Lung (tissue), 12 donors: ENCODE results near the gene KCNE1. TPM values are rescaled to one million over a fixed set of nuclear protein-coding genes. Genes with fewer than 3 reads are reported as not detected.

Source experiments
- ATAC-seq: fragments of 200-7000 bp; cut with Tn5 transposase; one replicate; pipeline ENCODE4 v1.9.1; 2020; ENCODE audit warnings: moderate number of reproducible peaks; ENCODE audit not compliant: insufficient read depth, low FRiP score
- DNase-seq, 3 donors: peaks; one replicate each; pipeline ENCODE4 v3.0.0-alpha.2; 2013 to 2017
- H3K27ac ChIP-seq, 2 donors: one replicate each; pipeline ENCODE4 v1.5.1; 2013; ENCODE audit warnings: mild to moderate bottlenecking in 2 of 2, moderate library complexity in 2 of 2, control low read depth in 1 of 2, inconsistent platforms in 1 of 2, low read depth in 1 of 2, low read length in 1 of 2
- H3K27me3 ChIP-seq, 3 donors: one replicate each; pipeline ENCODE4 v1.5.1; 2013; ENCODE audit warnings: low read length in 2 of 3; ENCODE audit not compliant: control insufficient read depth in 3 of 3, insufficient read depth in 3 of 3
- H3K36me3 ChIP-seq, 4 donors: one replicate each; pipeline ENCODE4 v1.5.1; 2013; ENCODE audit warnings: low read length in 4 of 4, mild to moderate bottlenecking in 1 of 4, moderate library complexity in 1 of 4; ENCODE audit not compliant: control insufficient read depth in 4 of 4, insufficient read depth in 4 of 4
- H3K4me1 ChIP-seq, 5 donors: one replicate each; pipeline ENCODE4 v1.5.1; 2013; ENCODE audit warnings: low read length in 5 of 5, mild to moderate bottlenecking in 2 of 5, moderate library complexity in 1 of 5; ENCODE audit not compliant: control insufficient read depth in 5 of 5, insufficient read depth in 5 of 5
- H3K4me3 ChIP-seq: one replicate; pipeline ENCODE4 v1.5.1; 2013; ENCODE audit warnings: mild to moderate bottlenecking, control low read depth, moderate library complexity
- H3K9ac ChIP-seq, 2 donors: one replicate each; pipeline ENCODE4 v1.5.1; 2013; ENCODE audit warnings: low read length in 2 of 2, control low read depth in 1 of 2; ENCODE audit not compliant: insufficient read depth in 1 of 2
- H3K9me3 ChIP-seq, 4 donors: one replicate each; pipeline ENCODE4 v1.5.1; 2013; ENCODE audit warnings: low read length in 3 of 4, mild to moderate bottlenecking in 1 of 4, moderate library complexity in 1 of 4; ENCODE audit not compliant: control insufficient read depth in 4 of 4, insufficient read depth in 3 of 4
- CTCF ChIP-seq: IDR thresholded peaks from 2 replicates; pipeline ENCODE4 v1.5.1; 2012; ENCODE audit warnings: mild to moderate bottlenecking; ENCODE audit errors: control extremely low read depth, extremely low read depth
- WGBS, 2 donors: extraction: QIAGEN DNeasy Blood & Tissue Kit; methylation state at CpG; one replicate each; pipeline ENCODE4 v1.1.7; 2013; 5-methylcytosine and 5-hydroxymethylcytosine counted together
- polyA plus RNA-seq, 2 donors: library from polyadenylated mRNA; stranded (reverse); fragments of 200-250 nt; gene quantifications; one replicate each; pipeline ENCODE4 v1.2.1, GENCODE V29; 2013
- total RNA-seq, 2 donors: library from RNA; depleted of rRNA in 1 of 2; stranded (reverse); fragments of >200 nt in 1 of 2; gene quantifications; one replicate each; pipeline ENCODE4 v1.2.1, GENCODE V29; 2014 to 2021
- donor health status: control.
- donor health status: control.
- donor health status: Bipolar disorder and iron deficiency.
- donor health status: healthy.
- donor health status: DM: yes; HTN: yes; CAD: no.

KCNE1 gene
- total and polyA plus RNA-seq, 4 donors, result 5.0 to 29.5 (median 14.9) TPM

GRCh38 chr21:34545079-34545884, 33.3 kb upstream of the KCNE1 start:
- Histone ChIP-seq H3K27ac (peak overlapping the region; percentile 37 to 91), H3K36me3 (no peaks in the 10 kb centered on the region), H3K9ac (no peak overlapping the region), H3K27me3 (no peaks in the 10 kb centered on the region), H3K4me3 (no peak overlapping the region), H3K4me1 (peaks cover 0 to 9% (median 4%) of the 10 kb centered on the region in 5 donors), H3K9me3 (peaks cover 0 to 6% (median 0%) of the 10 kb centered on the region in 4 donors)
- TF ChIP-seq CTCF, result no peak
- ATAC-seq, result peak; percentile 76
- WGBS, 2 donors, result 26 to 36% methylated on average over 10 of the region's 10 CpGs
- peak; percentile 28 to 53 (median 47) for DNase-seq

- Histone ChIP-seq H3K4me1 (peaks cover 0 to 9% (median 4%) of the 10 kb centered on the region in 5 donors), H3K4me3 (no peak overlapping the region), H3K27ac (peak overlapping the region in 1 of 2 donors; percentile 33), H3K9ac (no peak overlapping the region), H3K27me3 (no peaks in the 10 kb centered on the region), H3K36me3 (no peaks in the 10 kb centered on the region), H3K9me3 (peaks cover 0 to 6% (median 0%) of the 10 kb centered on the region in 4 donors)
- ATAC-seq (peak; percentile 63), DNase-seq (peak; percentile 28 to 64 (median 50))
- peak; percentile 31 for TF ChIP-seq CTCF
- 90 to 95% methylated on average over 7 of the region's 7 CpGs for whole genome bisulfite sequencing, 2 donors
Observed at GRCh38 chr21:34544032-34544496, 32.1 kb upstream of the KCNE1 start.

- peaks cover 0 to 6% (median 0%) of the 10 kb centered on the region in 4 donors for H3K9me3 ChIP-seq
- DNase-seq (no peak), ATAC-seq (no peak)
- no peak overlapping the region for H3K27ac ChIP-seq
- no peak overlapping the region for H3K4me3 ChIP-seq
- H3K4me1 ChIP-seq, result peaks cover 0 to 9% (median 4%) of the 10 kb centered on the region in 5 donors
- H3K9ac ChIP-seq, result no peak overlapping the region
- no peaks in the 10 kb centered on the region for H3K36me3 ChIP-seq
- TF ChIP-seq CTCF, result no peak
- no peaks in the 10 kb centered on the region for H3K27me3 ChIP-seq
- WGBS, 2 donors, result 80 to 91% methylated on average over 3 of the region's 3 CpGs
Observed at GRCh38 chr21:34543017-34543416, 31.0 kb upstream of the KCNE1 start.
